Fibroblast of pulmonary artery (primary cell): ENCODE measurements around the gene HS3ST4.

Source experiments
- DNase-seq: peaks from one replicate; pipeline ENCODE4 v3.0.0-alpha.2; 2010; ENCODE audit warnings: low read depth
- H3K4me3 ChIP-seq: replicated peaks from 2 replicates; pipeline ENCODE4 v1.5.1; 2011; ENCODE audit warnings: low read depth, mild to moderate bottlenecking, control low read depth, low read length, moderate library complexity
- TF ChIP-seq, protein P1 (sequence below): IDR thresholded peaks from 2 replicates; pipeline ENCODE4 v1.5.1; 2011; ENCODE audit warnings: mild to moderate bottlenecking, control low read depth, low read length, inconsistent platforms; ENCODE audit errors: missing control alignments

HS3ST4 gene

GRCh38 chr16:26155221-26155620, 463.5 kb downstream of the HS3ST4 start:
- TF ChIP-seq, protein P1, sequence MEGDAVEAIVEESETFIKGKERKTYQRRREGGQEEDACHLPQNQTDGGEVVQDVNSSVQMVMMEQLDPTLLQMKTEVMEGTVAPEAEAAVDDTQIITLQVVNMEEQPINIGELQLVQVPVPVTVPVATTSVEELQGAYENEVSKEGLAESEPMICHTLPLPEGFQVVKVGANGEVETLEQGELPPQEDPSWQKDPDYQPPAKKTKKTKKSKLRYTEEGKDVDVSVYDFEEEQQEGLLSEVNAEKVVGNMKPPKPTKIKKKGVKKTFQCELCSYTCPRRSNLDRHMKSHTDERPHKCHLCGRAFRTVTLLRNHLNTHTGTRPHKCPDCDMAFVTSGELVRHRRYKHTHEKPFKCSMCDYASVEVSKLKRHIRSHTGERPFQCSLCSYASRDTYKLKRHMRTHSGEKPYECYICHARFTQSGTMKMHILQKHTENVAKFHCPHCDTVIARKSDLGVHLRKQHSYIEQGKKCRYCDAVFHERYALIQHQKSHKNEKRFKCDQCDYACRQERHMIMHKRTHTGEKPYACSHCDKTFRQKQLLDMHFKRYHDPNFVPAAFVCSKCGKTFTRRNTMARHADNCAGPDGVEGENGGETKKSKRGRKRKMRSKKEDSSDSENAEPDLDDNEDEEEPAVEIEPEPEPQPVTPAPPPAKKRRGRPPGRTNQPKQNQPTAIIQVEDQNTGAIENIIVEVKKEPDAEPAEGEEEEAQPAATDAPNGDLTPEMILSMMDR: no peak
- H3K4me3 ChIP-seq: no peak overlapping the region
- no peak for DNase-seq

GRCh38 chr16:26157319-26157718, 465.6 kb downstream of the HS3ST4 start:
- DNase-seq: no peak
- no peak overlapping the region for H3K4me3 ChIP-seq
- TF ChIP-seq, protein P1: no peak

DNA sequence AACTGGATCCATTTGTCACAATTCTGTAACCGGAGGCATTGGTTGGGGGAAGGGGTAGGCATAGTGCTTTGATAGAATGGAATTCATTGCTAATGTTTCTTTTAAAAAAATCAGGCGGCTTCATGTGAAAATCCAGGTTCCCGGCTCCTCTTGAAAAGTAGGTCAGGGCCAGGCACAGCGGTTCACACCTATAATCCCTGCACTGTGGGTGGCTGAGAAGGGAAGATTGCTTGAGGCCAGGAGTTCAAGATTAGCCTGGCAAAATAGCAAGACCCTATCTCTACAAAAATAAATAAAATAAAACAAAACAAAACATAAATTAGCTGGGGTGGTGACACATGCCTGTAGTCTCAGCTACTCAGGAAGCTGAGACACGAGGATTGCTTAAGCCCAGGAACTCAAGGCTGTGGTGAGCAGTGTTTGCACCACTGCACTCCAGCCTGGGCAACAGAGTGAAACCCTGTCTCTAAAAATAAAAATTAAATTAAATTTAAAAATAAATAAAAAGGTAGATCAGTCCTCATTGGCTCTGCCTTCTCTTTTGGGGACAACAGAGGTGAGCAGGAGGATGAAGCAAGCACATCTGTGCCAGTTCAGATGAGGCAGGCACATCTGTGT, 466.5 kb downstream of the HS3ST4 start:
- no peak overlapping the region for H3K4me3 ChIP-seq
- TF ChIP-seq, protein P1: no peak
- DNase-seq: no peak

DNA sequence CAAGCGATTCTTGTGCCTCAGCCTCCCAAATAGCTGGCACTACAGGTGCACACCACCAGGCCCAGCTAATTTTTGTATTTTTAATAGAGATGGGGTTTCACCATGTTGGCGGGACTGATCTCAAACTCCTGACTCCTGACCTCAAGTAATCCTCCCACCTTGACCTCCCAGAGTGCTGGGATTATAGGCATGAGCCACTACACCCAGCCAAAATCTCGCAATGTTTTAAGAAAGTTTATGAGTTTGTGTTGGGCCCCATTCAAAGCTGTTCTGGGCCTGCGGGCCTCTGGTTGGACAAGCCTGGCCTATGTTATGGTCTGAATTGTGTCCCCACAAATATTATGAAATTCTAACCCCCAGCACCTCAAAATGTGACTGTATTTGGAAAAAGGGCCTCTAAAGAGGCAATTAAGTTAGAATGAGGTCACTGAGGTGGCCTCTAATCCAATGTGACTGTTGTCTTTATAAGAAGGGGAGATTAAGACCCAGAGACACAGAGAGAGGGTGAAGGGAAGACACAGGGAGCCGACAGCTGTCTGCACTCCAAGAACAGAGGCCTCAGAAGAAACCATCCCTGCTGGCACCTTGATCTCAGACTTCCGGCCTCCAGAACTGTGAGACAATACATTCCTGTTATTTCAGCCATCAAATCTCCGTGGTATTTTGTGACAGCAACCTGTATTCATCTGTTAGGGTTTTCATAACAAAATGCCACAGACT, 469.9 kb downstream of the HS3ST4 start:
- TF ChIP-seq, protein P1: no peak
- H3K4me3 ChIP-seq: no peak overlapping the region
- no peak for DNase-seq

- no peak overlapping the region for H3K4me3 ChIP-seq
- TF ChIP-seq, protein P1: no peak
- DNase-seq: no peak
Observed at GRCh38 chr16:26169473-26169872, 477.7 kb downstream of the HS3ST4 start.

GRCh38 chr16:26175944-26176343, 484.2 kb downstream of the HS3ST4 start:
- TF ChIP-seq, protein P1: no peak
- DNase-seq: no peak

More at GRCh38 chr16:26175944-26176343, 484.2 kb downstream of the HS3ST4 start:
- H3K4me3 ChIP-seq: no peak overlapping the region
